Measurements from ENCODE around the gene ZNF446. TPM values are rescaled to one million over a fixed set of nuclear protein-coding genes. Genes with fewer than 3 reads are reported as not detected.
A peak's percentile ranks its signal among the peaks of the same experiment; 100 is the strongest.

The ZNF446 gene
- total RNA-seq, 1 experiment from 2014 or later: 6.0 TPM

GRCh38 chr19:58519355-58520256 is 43.5 kb downstream of the ZNF446 start, which contains the start of gene ZBTB45 (continued):
- TF ChIP-seq RELA (CRISPR knock-in tag; IDR thresholded peaks at IDR 0.05; ENCODE audit: borderline replicate concordance): no peak

GRCh38 chr19:58520257-58520599 is 44.1 kb downstream of the ZNF446 start:
- ChIA-PET CTCF (interaction anchor here (0.9 to 6.5 kb wide), 23 partner anchors 8 to 191 kb away, joined by 3 to 60 read pairs (median 8); partner anchors contain the start of genes CHMP2A, RNF225, TRIM28 and UBE2M), POLR2A (interaction anchor here (0.6 to 3.3 kb wide), 15 partner anchors 9 to 61 kb away, joined by 3 to 34 read pairs (median 6); partner anchors contain the start of genes CHMP2A, TRIM28 and ZNF446)
- DNase-seq (ENCODE audit: low spot score) (no peak), ATAC-seq (no peak)
- H3K27me3 Mint-ChIP-seq (ENCODE audit: low read depth): no peaks in the 10 kb centered on the region
- no peak for TF ChIP-seq ZNF232 (CRISPR knock-in tag; IDR thresholded peaks at IDR 0.05)
- TF ChIP-seq ZNF121 (CRISPR knock-in tag; IDR thresholded peaks at IDR 0.05): no peak
- H3K27ac Mint-ChIP-seq: peak overlapping the region; percentile 99
- H3K4me1 Mint-ChIP-seq: peaks cover 47% of the 10 kb centered on the region
- H3K4me3 Mint-ChIP-seq: peak overlapping the region; percentile 97
- H3K9me3 Mint-ChIP-seq: no peaks in the 10 kb centered on the region
- H3K36me3 Mint-ChIP-seq: peaks cover 5% of the 10 kb centered on the region

- TF ChIP-seq ATF2 (CRISPR knock-in tag; IDR thresholded peaks at IDR 0.05; ENCODE audit: borderline replicate concordance, low read depth) (no peak), GABPB1 (CRISPR knock-in tag; IDR thresholded peaks at IDR 0.05) (no peak), GTF2I (CRISPR knock-in tag; conservative IDR thresholded peaks at IDR 0.05) (no peak), GRHL2 (CRISPR knock-in tag; IDR thresholded peaks at IDR 0.05; ENCODE audit: insufficient replicate concordance, severe bottlenecking) (no peak), E2F4 (CRISPR knock-in tag; IDR thresholded peaks at IDR 0.05; ENCODE audit: borderline replicate concordance, low read depth) (no peak), JAZF1 (CRISPR knock-in tag; IDR thresholded peaks at IDR 0.05) (no peak), SMAD3 (CRISPR knock-in tag; IDR thresholded peaks at IDR 0.05; ENCODE audit: borderline replicate concordance) (no peak), NR3C1 (CRISPR knock-in tag; conservative IDR thresholded peaks at IDR 0.05; ENCODE audit: low read depth) (no peak)
- peak overlapping the region; percentile 87; the same call in 1 of the 2 replicates for H3K27ac Mint-ChIP-seq
- no peak for DNase-seq (ENCODE audit: low spot score)
- H3K4me3 Mint-ChIP-seq: peak overlapping the region; percentile 24
- peaks cover 41% of the 10 kb centered on the region for H3K4me1 Mint-ChIP-seq
- ChIA-PET CTCF (interaction anchor here (0.7 to 6.5 kb wide), 3 partner anchors 16 to 38 kb away, joined by 3 to 60 read pairs (median 21); partner anchors contain the start of gene TRIM28), POLR2A (interaction anchor here (0.6 to 3.2 kb wide), 4 partner anchors 24 to 158 kb away, joined by 3 to 34 read pairs (median 8); partner anchors contain the start of gene CHMP2A)
- no peak for ATAC-seq
- H3K27me3 Mint-ChIP-seq (ENCODE audit: low read depth): no peaks in the 10 kb centered on the region
- no peaks in the 10 kb centered on the region for H3K9me3 Mint-ChIP-seq
- H3K36me3 Mint-ChIP-seq: no peaks in the 10 kb centered on the region; the same call in 1 of the 2 replicates
Observed at GRCh38 chr19:58521651-58522050, 45.5 kb downstream of the ZNF446 start.

DNA sequence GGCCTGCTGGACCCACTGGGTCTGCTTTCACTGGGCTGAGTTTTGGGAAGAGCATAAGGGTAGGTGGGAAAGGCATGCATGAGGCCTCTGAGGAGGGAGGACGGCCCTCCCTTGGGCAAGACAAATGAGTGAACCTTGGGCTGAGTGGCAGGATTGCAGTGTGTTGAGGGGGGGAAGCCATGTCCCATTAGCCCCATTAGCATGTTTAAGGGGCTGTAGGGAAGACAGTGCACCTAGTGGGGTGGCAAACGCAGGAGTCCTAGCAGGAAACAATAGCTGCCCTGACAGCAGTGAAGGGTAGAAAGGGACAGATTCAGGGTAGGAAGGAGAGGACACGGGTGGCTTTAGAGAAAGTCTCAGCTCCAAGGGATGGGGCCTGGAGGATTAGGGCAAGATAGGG is 46.6 kb downstream of the ZNF446 start:
- Mint-ChIP-seq H3K4me3 (no peak overlapping the region; the same call in 1 of the 2 replicates), H3K36me3 (no peaks in the 10 kb centered on the region), H3K27me3 (ENCODE audit: low read depth) (peaks cover 3% of the 10 kb centered on the region), H3K27ac (peak overlapping the region; percentile 55), H3K9me3 (no peaks in the 10 kb centered on the region), H3K4me1 (peaks cover 41% of the 10 kb centered on the region)
- POLR2A ChIA-PET: interaction anchor here (1.7 kb wide), 1 partner anchor 15 kb away, joined by 4 read pairs; no protein-coding TSS in a partner anchor
- no peak for ATAC-seq
- DNase-seq (ENCODE audit: low spot score): no peak
- CTCF ChIA-PET: interaction anchor here (1.8 kb wide), 1 partner anchor 9 kb away, joined by 5 read pairs; no protein-coding TSS in a partner anchor
- TF ChIP-seq TEAD4 (CRISPR knock-in tag; IDR thresholded peaks at IDR 0.05): no peak
- no peak for TF ChIP-seq NR3C1 (CRISPR knock-in tag; conservative IDR thresholded peaks at IDR 0.05; ENCODE audit: low read depth)
- no peak for TF ChIP-seq ZNF317 (CRISPR knock-in tag; IDR thresholded peaks at IDR 0.05; ENCODE audit: borderline replicate concordance, low read depth)
- no peak for TF ChIP-seq JAZF1 (CRISPR knock-in tag; IDR thresholded peaks at IDR 0.05)
- no peak for TF ChIP-seq NR2C2 (CRISPR knock-in tag; IDR thresholded peaks at IDR 0.05)
- TF ChIP-seq, protein P1, sequence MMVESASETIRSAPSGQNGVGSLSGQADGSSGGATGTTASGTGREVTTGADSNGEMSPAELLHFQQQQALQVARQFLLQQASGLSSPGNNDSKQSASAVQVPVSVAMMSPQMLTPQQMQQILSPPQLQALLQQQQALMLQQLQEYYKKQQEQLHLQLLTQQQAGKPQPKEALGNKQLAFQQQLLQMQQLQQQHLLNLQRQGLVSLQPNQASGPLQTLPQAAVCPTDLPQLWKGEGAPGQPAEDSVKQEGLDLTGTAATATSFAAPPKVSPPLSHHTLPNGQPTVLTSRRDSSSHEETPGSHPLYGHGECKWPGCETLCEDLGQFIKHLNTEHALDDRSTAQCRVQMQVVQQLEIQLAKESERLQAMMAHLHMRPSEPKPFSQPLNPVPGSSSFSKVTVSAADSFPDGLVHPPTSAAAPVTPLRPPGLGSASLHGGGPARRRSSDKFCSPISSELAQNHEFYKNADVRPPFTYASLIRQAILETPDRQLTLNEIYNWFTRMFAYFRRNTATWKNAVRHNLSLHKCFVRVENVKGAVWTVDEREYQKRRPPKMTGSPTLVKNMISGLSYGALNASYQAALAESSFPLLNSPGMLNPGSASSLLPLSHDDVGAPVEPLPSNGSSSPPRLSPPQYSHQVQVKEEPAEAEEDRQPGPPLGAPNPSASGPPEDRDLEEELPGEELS (CRISPR knock-in tag; IDR thresholded peaks at IDR 0.05): no peak
- TF ChIP-seq E2F1 (CRISPR knock-in tag; IDR thresholded peaks at IDR 0.05): no peak
- TF ChIP-seq ZSCAN18 (CRISPR knock-in tag; IDR thresholded peaks at IDR 0.05): no peak
